HepG2 (cell line): ENCODE data around the gene GGT1. TPM values are rescaled to one million over a fixed set of nuclear protein-coding genes. Genes with fewer than 3 reads are reported as not detected.

Experiments used
- ATM ChIP-seq: fragments of 450-650 bp; IDR thresholded peaks from 2 replicates; pipeline ENCODE4 v1.7.1; 2017; ENCODE audit warnings: mild to moderate bottlenecking, borderline replicate concordance
- FOSL1 ChIP-seq: sonication (generic); formaldehyde crosslinking; IDR thresholded peaks from 2 replicates; pipeline ENCODE4 v1.9.0; 2021; ENCODE audit warnings: missing genetic modification reagents, borderline replicate concordance
- HCFC1 ChIP-seq: fragments of 150-350 bp; IDR thresholded peaks from 2 replicates; pipeline ENCODE4 v1.6.1; 2014; ENCODE audit warnings: low read depth, low read length
- KDM5B ChIP-seq: sonication (generic); formaldehyde crosslinking; IDR thresholded peaks from 2 replicates; pipeline ENCODE4 v1.4.0; 2020; ENCODE audit warnings: missing genetic modification reagents, mild to moderate bottlenecking, borderline replicate concordance
- MEIS2 ChIP-seq: sonication (generic); formaldehyde crosslinking; IDR thresholded peaks from 2 replicates; pipeline ENCODE4 v1.9.0; 2021; ENCODE audit warnings: mild to moderate bottlenecking, missing genetic modification reagents
- NPAS2 ChIP-seq: sonication (generic); formaldehyde crosslinking; IDR thresholded peaks from 2 replicates; pipeline ENCODE4 v1.8.0; 2022; ENCODE audit warnings: mild to moderate bottlenecking, missing genetic modification reagents, borderline replicate concordance
- PHF21A ChIP-seq: sonication (generic); formaldehyde crosslinking; IDR thresholded peaks from 2 replicates; pipeline ENCODE4 v1.5.0; 2020; ENCODE audit warnings: mild to moderate bottlenecking, missing genetic modification reagents
- PHF5A ChIP-seq: IDR thresholded peaks from one replicate; pipeline ENCODE4 v1.6.1; 2018; ENCODE audit warnings: low read depth, missing genetic modification reagents; ENCODE audit not compliant: unreplicated experiment
- REPIN1 ChIP-seq: sonication (generic); formaldehyde crosslinking; IDR thresholded peaks from 2 replicates; pipeline ENCODE4 v1.8.0; 2022; ENCODE audit warnings: missing genetic modification reagents, low read depth, mild to moderate bottlenecking, borderline replicate concordance
- TAF15 ChIP-seq: fragments of 200-400 bp; formaldehyde crosslinking; IDR thresholded peaks from one replicate; pipeline ENCODE4 v1.6.1; 2018; ENCODE audit warnings: mild to moderate bottlenecking, low read depth, low read length; ENCODE audit not compliant: poor library complexity, severe bottlenecking
- TBP ChIP-seq: sonication (generic); formaldehyde crosslinking; IDR thresholded peaks from 2 replicates; pipeline ENCODE4 v1.5.0; 2020; ENCODE audit warnings: missing genetic modification reagents
- ZMYM2 ChIP-seq: sonication (generic); formaldehyde crosslinking; IDR thresholded peaks from 2 replicates; pipeline ENCODE4 v1.8.0; 2022; ENCODE audit warnings: mild to moderate bottlenecking, missing genetic modification reagents
- ZNF230 ChIP-seq: sonication (generic); formaldehyde crosslinking; IDR thresholded peaks from 2 replicates; pipeline ENCODE4 v1.4.0; 2020; ENCODE audit warnings: mild to moderate bottlenecking, missing genetic modification reagents
- ZNF260 ChIP-seq: sonication (generic); formaldehyde crosslinking; IDR thresholded peaks from 2 replicates; pipeline ENCODE4 v1.4.0; 2020; ENCODE audit warnings: missing genetic modification reagents, low read depth, mild to moderate bottlenecking, borderline replicate concordance
- ZNF549 ChIP-seq: sonication (generic); formaldehyde crosslinking; IDR thresholded peaks from 2 replicates; pipeline ENCODE4 v1.5.0; 2020; ENCODE audit warnings: missing genetic modification reagents
- ZNF552 ChIP-seq: sonication (generic); formaldehyde crosslinking; IDR thresholded peaks from 2 replicates; pipeline ENCODE4 v1.9.0; 2022; ENCODE audit warnings: missing genetic modification reagents, mild to moderate bottlenecking, borderline replicate concordance
- polyA plus RNA-seq, 8 experiments: library from polyadenylated mRNA; depleted of rRNA in 3 of 8; stranded (reverse) in 7 of 8; unstranded in 1 of 8; fragments of >200 nt; fragmentation: Illumina TruSeq in 4 of 8; extraction: Trizol in 4 of 8; gene quantifications; 2 replicates each; pipeline versions ENCODE4 v1.2.1 to v1.2.3, GENCODE V29; 2011 to 2016; ENCODE audit warnings: low read depth in 4 of 8, missing spikeins in 1 of 8, mixed read lengths in 1 of 8; ENCODE audit not compliant: insufficient read depth in 1 of 8
- total RNA-seq, 5 experiments: library from RNA; depleted of rRNA; stranded (reverse); fragments of >200 nt; fragmentation: Illumina TruSeq; extraction: Trizol; gene quantifications; 2 replicates each; pipeline ENCODE4 v1.2.3, GENCODE V29; 2016; ENCODE audit warnings: low read depth in 1 of 5
- TF ChIP-seq, protein P1 (sequence below): sonication (generic); formaldehyde crosslinking; IDR thresholded peaks from 2 replicates; pipeline ENCODE4 v1.4.0; 2020; ENCODE audit warnings: missing genetic modification reagents
- TF ChIP-seq, protein P2 (sequence below): sonication (generic); formaldehyde crosslinking; IDR thresholded peaks from 2 replicates; pipeline ENCODE4 v1.9.0; 2021; ENCODE audit warnings: missing genetic modification reagents, mild to moderate bottlenecking, borderline replicate concordance
- TF ChIP-seq, protein P3 (sequence below): sonication (generic); formaldehyde crosslinking; IDR thresholded peaks from 2 replicates; pipeline ENCODE4 v1.8.1; 2023; ENCODE audit warnings: missing genetic modification reagents, mild to moderate bottlenecking, borderline replicate concordance
- TF ChIP-seq, protein P4 (sequence below): sonication (generic); formaldehyde crosslinking; conservative IDR thresholded peaks from 2 replicates; pipeline ENCODE4 v1.4.0; 2020; ENCODE audit warnings: mild to moderate bottlenecking, missing genetic modification reagents, moderate library complexity
- TF ChIP-seq, protein P5 (sequence below): sonication (generic); formaldehyde crosslinking; IDR thresholded peaks from 2 replicates; pipeline ENCODE4 v1.4.0; 2020; ENCODE audit warnings: mild to moderate bottlenecking, low read depth, missing genetic modification reagents

Gene GGT1
- total and polyA plus RNA-seq, 2 of the 13 experiments (the other 11 are each of a cell fraction or from before 2014, with no cell fraction given) = 29.9 to 103 TPM

DNA sequence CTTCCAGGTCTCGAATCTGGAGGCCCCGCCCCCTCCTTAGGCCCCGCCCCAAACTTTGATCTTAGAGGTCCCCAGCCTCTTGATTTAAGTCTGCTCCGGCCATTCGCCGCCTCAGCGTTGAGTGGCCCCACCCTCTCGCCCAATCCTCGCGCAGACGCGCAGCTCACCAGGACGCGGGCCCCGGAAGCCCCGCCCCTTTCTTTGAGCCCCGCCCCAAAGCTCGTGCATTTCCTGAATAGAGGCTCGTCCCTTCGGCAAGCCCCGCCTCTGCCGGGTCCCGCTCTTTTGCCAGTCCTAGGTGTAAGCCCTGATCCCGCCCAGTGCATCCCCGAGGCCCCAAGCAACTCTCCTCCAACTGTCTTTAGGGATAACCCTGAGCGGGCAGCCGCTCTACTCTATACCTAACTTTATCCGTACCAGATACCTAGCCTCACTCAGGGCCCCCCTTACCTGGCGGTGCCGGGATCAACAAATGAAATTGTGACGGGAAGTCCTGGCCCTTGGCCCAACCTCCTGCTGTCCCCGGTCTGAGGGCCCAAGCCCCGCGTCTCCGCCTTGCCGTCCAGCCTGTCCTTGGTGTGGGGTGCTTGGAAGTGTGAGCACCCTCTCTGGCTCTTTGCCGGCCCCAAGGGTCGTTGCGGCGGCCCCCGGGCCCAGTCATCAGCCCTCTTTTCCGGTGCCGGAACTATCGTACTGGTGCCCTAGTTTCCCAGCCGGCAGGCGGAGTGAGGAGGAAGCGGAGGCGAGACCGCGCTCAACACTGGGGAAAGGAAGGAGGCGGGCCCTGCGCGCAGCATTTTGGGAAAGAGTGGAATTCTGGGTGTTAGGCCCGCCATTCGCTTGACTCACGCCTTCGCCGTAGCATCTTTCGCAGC is 47.6 kb upstream of the GGT1 start, which contains the start of gene SNRPD3 (continued):
- TF ChIP-seq, protein P1, sequence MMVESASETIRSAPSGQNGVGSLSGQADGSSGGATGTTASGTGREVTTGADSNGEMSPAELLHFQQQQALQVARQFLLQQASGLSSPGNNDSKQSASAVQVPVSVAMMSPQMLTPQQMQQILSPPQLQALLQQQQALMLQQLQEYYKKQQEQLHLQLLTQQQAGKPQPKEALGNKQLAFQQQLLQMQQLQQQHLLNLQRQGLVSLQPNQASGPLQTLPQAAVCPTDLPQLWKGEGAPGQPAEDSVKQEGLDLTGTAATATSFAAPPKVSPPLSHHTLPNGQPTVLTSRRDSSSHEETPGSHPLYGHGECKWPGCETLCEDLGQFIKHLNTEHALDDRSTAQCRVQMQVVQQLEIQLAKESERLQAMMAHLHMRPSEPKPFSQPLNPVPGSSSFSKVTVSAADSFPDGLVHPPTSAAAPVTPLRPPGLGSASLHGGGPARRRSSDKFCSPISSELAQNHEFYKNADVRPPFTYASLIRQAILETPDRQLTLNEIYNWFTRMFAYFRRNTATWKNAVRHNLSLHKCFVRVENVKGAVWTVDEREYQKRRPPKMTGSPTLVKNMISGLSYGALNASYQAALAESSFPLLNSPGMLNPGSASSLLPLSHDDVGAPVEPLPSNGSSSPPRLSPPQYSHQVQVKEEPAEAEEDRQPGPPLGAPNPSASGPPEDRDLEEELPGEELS (CRISPR knock-in tag) = peak; percentile 41; the same call in 1 of the 2 replicates
- no peak for TF ChIP-seq ZNF260 (CRISPR knock-in tag)
- TF ChIP-seq KDM5B (CRISPR knock-in tag) = peak; percentile 72; the same call in 1 of the 2 replicates
- TF ChIP-seq, protein P2, sequence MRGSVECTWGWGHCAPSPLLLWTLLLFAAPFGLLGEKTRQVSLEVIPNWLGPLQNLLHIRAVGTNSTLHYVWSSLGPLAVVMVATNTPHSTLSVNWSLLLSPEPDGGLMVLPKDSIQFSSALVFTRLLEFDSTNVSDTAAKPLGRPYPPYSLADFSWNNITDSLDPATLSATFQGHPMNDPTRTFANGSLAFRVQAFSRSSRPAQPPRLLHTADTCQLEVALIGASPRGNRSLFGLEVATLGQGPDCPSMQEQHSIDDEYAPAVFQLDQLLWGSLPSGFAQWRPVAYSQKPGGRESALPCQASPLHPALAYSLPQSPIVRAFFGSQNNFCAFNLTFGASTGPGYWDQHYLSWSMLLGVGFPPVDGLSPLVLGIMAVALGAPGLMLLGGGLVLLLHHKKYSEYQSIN (CRISPR knock-in tag) = no peak
- TF ChIP-seq PHF21A = peak; percentile 83
- TF ChIP-seq REPIN1 (CRISPR knock-in tag) = peak; percentile 92
- no peak for TF ChIP-seq ATM
- peak; percentile 92 for TF ChIP-seq TAF15
- peak; percentile 73; the same call in 1 of the 2 replicates for TF ChIP-seq HCFC1
- TF ChIP-seq FOSL1 = no peak
- TF ChIP-seq, protein P3, sequence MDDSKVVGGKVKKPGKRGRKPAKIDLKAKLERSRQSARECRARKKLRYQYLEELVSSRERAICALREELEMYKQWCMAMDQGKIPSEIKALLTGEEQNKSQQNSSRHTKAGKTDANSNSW (CRISPR knock-in tag) = peak; percentile 72; the same call in 1 of the 2 replicates
- TF ChIP-seq, protein P4, sequence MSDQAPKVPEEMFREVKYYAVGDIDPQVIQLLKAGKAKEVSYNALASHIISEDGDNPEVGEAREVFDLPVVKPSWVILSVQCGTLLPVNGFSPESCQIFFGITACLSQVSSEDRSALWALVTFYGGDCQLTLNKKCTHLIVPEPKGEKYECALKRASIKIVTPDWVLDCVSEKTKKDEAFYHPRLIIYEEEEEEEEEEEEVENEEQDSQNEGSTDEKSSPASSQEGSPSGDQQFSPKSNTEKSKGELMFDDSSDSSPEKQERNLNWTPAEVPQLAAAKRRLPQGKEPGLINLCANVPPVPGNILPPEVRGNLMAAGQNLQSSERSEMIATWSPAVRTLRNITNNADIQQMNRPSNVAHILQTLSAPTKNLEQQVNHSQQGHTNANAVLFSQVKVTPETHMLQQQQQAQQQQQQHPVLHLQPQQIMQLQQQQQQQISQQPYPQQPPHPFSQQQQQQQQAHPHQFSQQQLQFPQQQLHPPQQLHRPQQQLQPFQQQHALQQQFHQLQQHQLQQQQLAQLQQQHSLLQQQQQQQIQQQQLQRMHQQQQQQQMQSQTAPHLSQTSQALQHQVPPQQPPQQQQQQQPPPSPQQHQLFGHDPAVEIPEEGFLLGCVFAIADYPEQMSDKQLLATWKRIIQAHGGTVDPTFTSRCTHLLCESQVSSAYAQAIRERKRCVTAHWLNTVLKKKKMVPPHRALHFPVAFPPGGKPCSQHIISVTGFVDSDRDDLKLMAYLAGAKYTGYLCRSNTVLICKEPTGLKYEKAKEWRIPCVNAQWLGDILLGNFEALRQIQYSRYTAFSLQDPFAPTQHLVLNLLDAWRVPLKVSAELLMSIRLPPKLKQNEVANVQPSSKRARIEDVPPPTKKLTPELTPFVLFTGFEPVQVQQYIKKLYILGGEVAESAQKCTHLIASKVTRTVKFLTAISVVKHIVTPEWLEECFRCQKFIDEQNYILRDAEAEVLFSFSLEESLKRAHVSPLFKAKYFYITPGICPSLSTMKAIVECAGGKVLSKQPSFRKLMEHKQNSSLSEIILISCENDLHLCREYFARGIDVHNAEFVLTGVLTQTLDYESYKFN (CRISPR knock-in tag) = peak; percentile 67
- TF ChIP-seq NPAS2 = no peak
- TF ChIP-seq PHF5A (CRISPR knock-in tag) = no peak
- no peak for TF ChIP-seq ZNF230 (CRISPR knock-in tag)
- peak; percentile 79; the same call in 1 of the 2 replicates for TF ChIP-seq ZNF552 (CRISPR knock-in tag)
- TF ChIP-seq TBP (CRISPR knock-in tag) = no peak
- TF ChIP-seq MEIS2 (CRISPR knock-in tag) = no peak
- TF ChIP-seq ZNF549 (CRISPR knock-in tag) = no peak
- TF ChIP-seq, protein P5, sequence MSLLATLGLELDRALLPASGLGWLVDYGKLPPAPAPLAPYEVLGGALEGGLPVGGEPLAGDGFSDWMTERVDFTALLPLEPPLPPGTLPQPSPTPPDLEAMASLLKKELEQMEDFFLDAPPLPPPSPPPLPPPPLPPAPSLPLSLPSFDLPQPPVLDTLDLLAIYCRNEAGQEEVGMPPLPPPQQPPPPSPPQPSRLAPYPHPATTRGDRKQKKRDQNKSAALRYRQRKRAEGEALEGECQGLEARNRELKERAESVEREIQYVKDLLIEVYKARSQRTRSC (CRISPR knock-in tag) = 0 out of 2 replicates have a peak, but pooled peaks have one; percentile 55
- no peak for TF ChIP-seq ZMYM2 (CRISPR knock-in tag)
